HPDE6-E6E7 (cell line): Measurements from ENCODE around the gene MAP2K7.
"Not testable (repeated sequence)": the region's sequence is repeated elsewhere in the genome, so short reads cannot be mapped to it uniquely, and the experiment has no call there.

Source experiments
- DNase-seq: peaks from one replicate; pipeline ENCODE4 v3.0.0; 2011; ENCODE audit warnings: missing footprints; ENCODE audit errors: extremely low spot score

The MAP2K7 gene

DNA sequence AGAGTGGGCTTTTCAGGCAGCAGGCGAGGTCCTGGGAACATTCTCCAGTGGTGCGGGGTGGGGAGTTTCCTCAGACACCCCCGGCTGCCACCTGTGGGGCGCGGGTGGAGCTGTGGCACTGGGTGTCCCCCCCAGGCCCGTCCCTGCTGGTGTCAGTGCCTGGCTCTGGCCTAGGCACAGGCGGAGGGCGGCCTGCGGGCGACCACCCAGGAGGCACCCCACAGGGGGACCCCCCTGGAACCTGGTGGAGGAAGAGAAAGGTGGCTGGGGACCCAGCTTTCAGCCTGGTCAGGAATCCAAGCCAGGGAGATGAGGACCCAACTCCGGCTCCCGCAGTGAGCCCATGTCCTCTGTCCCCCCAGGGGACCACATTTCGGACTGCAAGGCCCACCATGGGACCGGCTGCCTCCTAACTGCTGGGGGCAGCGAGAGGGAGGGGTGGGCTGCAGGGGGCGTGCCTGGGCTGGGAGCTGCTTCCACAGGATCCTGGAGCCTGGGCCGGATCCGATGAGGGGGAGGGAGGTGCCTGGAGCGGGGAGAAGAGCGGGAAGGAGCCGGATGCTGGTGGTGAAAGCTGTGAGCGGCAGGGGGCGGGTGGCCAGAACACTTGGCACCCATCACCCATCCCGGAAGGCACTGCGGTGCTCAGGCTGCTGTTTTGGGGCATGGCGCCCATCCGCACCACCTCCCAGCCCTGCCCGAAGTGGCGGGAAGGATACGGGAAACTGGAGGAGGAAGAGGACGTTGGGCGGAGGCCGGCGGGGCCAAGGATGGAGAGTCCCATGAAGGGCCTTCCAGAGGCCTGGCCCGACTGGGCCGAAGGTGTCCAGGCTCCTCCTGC lies 27.8 kb downstream of the MAP2K7 start:
- no peak for DNase-seq

DNA sequence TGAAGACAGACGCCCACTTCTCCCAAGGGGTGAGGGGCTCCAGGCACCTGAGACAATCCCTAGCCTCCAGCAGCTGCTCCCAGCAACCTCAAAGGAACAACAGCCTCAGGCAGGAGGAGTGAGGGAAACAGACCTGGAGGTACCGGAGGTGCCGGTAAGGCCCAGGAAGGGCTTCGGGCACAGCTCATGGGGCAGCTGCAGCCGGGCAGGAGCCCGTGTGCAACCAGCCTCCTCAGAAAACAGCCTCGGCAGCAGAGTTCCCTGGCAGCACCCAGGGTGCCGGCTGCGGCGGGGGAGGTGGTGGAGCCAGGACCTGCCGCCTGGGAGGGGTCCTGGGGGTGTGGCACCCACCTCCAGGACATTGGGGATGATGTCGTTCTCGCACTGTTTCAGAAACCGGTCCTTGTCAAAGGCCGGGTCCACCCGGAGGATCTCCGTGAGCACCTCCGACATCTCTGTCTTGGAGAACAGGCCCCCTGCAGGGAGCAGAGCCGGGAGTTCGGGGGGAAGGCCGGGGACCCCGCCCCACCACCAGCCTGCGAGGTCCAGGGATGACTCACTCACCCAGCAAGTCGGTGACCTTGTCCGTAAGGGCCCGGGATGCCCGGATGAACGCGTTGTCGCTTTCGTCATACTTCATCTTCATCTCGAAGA lies 28.7 kb downstream of the MAP2K7 start:
- no peak for DNase-seq

DNA sequence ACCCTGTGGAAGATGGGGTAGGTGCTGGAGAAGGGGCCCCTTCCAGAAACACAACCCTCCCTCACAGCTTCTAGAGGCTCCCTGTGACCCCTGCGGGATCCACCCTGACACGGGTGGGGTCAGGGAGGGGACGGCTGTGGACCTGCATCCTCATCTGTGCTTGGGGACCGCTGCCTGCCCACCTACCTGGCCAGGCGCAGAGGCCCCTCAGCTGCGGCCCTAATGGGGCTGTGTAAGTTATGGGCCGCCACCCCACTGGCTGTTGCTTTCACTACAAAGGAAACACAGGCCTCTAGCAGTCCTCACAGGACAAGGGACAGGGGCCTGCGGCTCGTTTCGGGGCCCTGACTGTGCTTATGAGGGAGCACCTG lies 29.2 kb downstream of the MAP2K7 start:
- DNase-seq = no peak

DNA sequence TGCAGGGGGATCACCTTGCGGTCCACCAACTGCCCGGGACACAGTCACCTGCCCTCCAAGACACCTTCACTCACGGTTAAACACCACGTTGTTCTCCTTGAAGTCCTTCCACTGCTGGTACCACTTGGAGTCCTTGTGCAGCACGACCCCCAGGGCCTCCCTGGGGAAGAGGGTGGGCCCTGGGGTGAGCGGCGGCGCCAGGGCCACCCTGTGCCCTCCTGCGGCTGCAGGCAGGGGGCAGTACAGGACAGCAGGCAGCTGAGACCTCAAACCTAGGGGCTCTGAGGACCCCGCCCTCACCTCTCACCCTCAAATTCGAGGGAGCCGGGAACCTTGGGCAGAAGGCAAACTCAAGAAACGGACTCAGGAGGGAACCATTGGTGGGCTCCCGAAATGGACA lies 29.7 kb downstream of the MAP2K7 start:
- DNase-seq = no peak

DNA sequence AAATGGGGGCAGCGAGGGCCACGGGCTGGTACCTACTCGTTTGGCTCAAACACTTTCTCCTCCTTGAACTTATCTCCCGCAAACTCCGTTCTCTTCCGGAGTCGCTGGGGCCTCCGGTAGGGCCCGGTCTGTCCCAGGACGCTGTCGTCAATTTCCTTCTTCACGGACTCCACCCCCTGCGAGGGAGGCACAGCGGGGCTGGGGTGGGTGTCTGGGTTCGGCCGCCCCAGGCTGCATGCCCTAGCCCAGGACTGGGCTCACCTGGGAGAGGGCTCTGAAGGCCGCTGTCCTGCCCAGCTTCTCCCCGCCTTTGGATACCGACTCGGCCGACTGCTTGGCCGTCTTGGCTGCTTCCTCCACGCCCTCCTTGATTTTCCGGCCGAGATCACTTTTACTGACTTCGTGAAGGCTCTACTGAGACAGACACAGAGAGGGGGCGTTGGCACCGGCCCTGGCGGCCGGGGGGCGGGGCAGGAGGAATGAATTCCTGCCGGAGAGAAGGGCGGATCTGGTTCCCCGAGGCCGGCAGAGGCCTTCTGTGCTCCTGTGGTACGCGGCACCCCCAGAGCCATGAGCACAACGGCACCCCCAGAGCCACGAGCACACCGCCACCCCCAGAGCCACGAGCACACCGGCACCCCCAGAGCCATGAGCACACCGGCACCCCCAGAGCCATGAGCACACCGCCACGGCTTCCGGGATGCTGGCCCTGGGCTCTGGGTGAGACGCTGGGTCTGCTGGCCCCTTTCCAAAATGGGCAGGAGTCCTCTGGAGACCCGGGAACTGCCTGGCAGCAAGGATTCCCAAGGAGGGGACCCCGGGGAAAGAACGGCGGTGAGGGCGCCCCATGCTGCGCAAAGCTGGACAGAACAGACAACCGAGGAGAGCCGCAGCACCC lies 30.4 kb downstream of the MAP2K7 start:
- DNase-seq = no peak

DNA sequence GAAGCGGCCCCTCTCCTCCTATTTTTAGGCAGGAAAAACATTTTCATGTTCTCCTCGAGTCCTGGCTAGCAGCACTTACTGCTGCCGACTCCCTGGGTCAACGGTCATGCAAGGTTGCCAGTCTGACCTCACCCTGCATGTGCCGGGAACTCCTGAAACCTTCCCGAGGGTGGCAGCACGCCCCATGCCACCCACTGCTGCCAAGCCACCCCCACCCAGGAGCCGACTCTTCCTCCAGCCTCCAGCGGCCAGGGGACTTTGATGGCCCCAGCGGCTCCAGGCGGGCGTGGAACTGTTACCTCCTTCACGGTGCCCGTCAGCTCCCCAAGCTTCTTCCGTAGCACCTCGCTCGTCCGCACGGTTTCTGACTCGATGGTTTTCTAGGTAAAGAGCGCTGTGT lies 31.1 kb downstream of the MAP2K7 start:
- no peak for DNase-seq

DNA sequence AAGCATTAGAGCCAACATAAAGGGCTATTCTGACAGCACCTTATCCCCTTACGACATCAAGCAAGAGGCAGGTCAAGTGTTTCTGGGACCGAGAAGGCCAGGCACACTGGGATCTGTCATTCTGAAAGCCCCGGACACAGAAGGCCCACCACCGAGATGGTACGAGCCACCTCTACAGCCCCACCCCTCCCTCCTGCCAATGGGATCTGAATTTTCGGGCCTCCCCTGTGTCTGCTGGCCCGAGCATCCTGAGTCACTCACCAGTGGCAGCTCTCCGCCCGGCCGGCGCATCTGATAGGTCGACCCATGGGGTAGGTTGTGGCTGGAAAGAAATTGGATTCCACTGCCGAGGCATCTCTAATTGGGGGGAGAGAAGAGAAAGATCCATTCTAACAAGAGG lies 37.2 kb downstream of the MAP2K7 start:
- DNase-seq = no peak

DNA sequence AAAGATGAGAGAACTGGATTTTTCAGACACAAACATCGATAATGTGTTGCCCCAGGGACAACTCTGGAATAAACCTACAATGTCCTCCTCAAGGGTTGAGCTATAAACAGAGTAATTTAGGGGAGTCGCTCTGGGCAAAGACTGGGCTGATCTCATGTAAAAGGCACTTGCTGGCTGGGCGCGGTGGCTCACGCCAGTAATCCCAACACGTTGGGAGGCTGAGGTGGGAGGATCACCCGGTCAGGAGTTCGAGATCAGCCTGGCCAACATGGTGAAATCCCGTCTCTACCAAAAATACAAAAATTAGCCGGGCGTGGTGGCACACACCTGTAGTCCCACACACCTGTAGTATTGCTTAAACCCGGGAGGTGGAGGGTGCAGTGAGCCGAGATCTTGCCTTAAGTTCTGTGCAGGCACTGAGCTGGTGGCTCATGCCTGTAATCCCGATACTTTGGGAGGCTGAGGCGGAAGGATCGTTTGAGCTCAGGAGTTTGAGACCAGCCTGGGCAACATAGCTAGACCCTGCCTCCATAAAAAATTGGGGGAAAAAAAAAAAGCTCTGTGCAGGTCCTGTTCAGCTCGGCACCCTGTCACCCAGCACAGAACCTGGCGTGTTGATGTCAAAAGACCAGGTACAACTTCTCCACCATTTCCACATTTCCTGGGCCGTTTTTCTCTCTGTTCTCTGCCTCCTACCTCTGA lies 38.4 kb downstream of the MAP2K7 start:
- no peak for DNase-seq

DNA sequence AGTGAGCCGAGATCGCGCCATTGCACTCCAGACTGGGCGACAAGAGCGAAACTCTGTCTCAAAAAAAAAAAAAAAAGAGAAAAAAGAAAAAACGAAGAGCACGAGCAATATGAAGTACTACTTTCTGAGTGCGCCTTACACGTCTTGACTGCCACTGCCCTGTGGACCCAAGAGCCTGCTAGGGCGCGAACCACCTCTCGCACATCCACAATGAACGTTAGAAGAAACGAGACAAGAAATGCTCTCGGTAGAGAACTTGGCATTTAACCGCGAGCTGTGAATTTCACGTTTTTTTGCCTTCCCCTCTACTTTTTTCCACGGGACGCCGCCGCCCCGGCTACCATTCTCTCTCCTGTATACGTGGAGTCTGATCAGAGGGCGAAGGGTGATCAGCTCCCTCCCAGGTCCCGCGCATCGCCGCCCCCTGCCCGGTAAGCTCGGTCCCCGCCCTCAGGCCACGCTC lies 39.3 kb downstream of the MAP2K7 start:
- no peak for DNase-seq

DNA sequence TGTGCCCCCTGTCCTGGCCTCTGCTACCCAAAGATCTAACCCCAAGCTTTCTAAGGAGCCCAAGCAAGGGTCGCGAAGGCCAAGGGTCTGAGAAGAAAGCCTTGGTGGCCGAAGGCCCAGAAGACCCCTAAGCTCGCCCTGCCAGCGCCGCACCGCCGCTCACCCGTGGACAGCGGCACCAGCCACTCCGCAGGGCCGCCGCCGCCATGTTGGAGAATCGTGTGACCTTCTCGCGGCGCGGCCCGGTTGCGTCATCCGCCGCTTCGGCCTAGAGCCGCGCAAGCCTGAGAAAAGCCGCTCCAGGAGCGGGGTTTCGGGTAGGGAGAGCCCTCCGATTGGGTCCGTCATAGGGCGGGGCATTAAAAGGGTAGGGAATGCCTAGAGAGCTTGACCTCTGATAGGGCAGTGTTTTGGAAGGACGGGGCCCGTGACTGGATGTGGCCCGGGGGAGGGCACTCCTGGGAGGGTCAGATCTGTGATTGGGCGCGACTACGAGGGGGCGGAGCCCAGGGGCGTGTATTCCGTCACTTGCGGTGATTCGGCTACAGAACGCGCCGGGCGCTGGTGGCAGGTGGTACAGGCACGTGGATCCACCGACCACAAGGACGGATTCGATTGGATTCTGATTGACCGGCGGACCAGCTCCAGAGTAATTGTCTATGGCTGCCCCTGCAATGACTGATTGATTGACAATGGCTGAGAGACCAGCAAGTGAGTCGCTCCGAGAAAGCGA lies 39.9 kb downstream of the MAP2K7 start, which contains the start of gene TIMM44:
TSS of gene TIMM44 (minus strand) at position 223 of the 733 bp plus-strand sequence. CDS start at position 208, 15 bp downstream.
- peak; percentile 99 for DNase-seq

DNA sequence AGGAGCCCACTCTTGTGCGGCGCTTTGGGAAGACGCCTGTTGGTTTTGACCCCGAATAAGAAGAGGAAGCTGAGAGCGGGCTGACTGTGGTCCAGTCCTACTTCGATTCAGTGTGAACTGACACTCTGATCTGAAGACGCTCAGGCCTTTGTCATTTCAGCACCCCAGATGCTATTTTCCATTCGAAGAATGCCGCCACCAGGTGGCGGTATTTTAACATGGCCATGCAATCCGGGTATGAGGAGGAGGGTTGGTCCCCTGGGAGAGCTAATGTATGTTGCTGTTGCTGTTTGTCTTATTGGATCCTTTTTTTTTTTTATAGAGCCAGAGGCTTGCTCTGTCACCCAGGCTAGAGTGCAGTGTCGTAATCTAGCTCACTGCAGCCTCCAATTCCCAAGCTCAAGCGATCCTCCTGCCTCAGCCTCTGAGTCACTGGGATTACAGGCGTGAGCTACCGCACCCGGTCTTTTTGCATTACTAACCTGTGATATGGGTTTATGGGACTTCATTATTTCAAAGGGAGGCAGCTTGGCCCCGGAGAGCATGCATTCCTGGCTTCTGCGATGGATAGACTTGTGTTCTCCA lies 40.6 kb downstream of the MAP2K7 start:
- DNase-seq = peak; percentile 83

DNA sequence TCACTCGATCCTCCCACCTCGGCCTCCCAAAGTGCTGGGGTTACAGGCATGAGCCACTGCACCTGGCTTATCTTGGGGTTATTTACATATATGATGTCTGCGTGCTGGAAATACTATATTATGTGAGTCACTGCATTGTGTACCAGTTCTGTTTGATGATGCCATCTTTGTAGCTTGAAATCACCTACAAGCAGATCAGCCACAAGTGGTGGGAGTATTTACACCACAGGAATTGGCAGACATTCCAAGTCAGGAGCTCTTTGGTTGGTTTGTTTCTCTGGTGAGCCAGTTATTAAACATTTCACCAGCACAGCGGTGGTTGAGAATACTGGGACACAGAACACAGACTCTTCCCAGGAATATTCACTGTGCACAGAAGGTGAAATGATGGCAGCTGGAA lies 44.3 kb downstream of the MAP2K7 start:
- DNase-seq = no peak

DNA sequence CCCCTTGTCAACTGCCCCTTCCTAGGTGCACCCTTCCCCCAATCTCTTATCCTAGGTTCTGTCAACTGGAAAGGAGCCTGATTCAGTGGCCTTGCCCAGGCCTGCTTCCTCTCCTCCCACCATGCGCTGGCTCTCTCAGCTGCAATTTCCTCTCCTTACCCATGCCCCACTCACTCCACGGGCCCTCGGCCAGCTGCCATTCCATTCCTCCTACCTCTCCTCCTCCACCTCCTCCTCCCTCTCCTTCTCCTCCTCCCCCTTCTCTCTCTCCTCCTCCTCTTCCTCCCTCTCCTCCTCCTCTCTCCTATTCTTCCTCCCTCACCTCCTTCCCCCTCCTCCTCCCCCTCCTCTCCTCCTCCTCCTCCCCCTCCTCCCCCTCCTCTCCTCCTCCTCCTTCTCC lies 49.4 kb downstream of the MAP2K7 start:
- DNase-seq = peak; percentile 33

DNA sequence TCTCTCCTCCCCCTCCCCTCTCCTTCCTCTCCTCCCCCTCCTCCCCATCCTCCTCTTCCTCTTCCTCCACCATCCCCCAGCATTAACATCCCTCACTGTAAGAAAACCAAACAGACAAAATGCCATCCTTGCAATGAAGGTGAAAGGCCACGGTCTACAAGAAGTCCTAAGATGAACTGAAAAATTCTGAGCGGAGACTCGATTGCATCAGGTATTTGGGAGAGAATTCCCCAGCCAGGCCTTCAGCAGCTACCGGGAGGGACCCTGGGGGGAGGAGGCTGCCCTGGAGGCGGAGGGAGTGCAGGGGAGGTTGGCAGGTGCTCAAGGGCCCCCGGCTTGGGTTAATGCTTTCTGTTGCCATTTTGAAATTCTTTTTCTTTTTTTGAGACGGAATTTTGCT lies 49.9 kb downstream of the MAP2K7 start:
- no peak for DNase-seq

DNA sequence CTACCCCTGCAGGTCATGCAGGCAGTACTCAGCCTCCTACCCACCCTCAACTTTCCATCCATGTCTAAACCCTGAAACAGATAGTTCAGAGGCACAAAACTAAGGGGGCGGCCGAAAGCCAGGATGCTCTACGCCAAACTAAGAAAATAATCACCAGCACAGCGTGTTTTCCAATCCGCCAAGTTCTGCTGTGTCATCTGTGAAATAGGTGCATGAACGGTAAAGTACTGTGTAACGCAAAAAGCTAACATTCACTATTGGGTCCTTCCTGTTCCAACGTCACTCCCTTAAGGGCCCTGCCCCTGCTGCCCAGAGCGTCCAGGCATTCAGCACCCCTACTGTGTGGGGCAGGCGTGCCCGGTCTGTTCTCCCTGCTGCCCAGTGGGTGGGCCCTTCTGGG lies 52.0 kb downstream of the MAP2K7 start:
- DNase-seq = no peak

DNA sequence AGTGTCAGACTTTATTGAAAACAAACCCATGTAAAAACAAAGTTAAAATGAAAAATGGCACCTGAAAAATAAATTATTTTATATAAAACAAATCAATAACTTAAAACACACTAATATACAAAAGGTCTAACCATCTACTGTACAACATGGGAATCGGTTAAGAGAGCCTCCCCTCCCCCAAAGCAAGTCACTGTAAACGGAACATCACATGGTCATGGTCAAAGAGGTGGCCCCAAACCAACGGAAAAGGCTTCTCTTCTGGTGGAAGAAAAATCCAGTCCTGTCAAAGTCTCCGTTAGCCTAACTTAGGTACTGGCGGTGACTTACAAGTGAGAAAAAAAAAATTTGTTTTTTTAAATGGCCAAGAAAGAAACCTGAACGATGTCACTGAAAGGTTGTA lies 55.5 kb downstream of the MAP2K7 start:
- DNase-seq = no peak

DNA sequence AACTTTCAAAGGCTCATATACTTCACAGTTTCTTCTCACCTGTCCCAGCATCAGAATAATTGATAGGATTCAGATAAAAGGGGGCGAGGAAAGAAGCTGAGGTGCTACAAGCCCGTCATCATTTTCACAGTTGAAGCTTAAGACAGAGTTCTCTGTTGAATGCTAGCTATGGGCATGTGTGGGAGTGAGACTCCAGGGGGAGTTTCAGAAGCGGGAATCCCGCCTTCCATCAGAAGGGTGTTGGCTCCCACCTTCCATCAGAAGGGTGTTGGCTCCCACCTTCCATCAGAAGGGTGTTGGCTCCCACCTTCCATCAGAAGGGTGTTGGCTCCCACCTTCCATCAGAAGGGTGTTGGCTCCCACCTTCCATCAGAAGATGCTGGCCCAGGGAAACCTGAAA lies 57.4 kb downstream of the MAP2K7 start:
- DNase-seq = not testable (repeated sequence)

DNA sequence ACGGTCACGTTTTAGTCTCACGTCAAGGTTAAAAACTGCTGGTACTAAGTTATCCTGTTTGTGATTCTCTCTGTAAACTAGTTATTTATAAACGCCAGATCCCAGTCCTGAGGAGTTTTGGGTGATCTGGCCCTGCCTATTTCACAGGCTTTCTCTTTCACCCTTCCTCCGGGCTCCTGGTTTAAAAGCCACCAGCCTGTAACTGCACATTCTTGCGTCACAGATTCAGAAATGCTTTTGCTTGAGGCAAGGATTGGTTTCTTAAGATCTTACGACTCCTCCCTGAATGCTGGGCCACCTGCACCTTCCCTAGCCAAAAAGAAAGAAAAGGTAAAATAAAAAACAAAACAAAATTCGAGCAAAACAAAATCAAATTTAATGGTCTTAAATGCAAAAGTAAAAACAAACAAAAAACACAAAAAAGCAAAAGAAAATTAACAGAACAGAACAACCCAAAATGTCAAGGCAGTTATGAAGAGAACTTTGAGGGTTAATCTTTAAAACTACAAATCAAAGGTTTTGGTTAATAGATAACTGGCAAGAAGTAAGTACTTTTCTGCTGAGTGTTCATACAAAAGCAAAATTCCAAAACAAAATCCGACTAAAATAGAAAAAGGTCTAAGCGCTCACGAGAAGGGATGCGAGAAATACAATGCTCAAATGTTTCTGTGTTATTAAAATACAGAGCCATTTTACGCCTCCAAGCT lies 58.4 kb downstream of the MAP2K7 start:
- DNase-seq = no peak

DNA sequence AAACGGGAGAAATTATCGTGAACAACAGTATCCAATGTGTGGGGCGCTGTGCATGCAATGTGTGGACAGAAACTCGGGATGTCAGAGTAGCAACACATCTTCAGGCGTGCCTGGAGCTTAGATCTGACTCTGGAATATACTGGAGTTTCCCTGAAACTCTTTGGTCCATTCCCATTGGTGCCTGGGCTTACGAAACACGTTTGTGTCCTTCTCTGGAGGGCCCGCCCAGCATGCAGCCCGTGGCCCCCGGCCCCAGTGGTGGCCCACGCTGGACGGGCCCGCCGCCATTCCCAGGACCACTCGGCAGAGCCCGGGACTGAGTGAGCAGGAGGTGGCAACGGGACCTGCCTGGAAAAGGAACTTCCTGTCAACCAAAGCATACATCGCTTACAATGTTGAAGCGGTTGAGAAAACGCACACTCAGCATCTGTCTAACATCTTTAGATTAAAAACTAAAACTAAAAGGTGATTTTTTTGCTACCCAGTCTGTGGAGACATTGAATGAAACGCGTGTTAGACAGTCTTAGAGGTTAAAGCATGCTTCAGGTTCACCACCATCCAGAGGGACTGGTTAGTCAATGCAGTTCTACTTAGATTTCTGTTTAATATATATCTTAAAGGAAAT lies 59.1 kb downstream of the MAP2K7 start:
- no peak for DNase-seq
